GM18526 (cell line): ENCODE data around the gene LAPTM5.

Experiments used
- POLR2A ChIP-seq: IDR thresholded peaks from 3 replicates; pipeline ENCODE4 v1.6.1; 2011; ENCODE audit not compliant: insufficient read length; ENCODE audit errors: extremely low read depth

Gene LAPTM5

DNA sequence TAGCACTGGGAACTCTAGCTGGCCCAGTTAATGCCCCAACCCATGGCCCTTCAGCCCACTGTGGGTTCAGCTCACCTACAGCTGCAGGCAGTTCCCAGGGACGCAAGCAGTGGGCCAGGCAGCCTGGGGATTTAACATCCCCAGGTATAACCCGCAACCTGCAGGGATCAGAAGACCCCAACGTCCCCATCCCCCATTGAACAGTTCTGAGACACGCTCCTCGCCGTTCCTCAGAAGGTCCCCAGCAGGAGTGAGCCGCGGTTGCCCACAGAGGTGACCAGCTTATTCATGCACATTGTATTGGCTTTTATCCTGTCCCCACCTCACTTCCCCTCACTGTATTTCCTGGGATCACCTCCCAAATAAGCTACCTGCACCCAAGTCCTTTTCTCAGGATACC, 29.2 kb downstream of the LAPTM5 start:
- no peak for TF ChIP-seq POLR2A

GRCh38 chr1:30727824-30728223, 29.8 kb downstream of the LAPTM5 start:
- no peak for TF ChIP-seq POLR2A

DNA sequence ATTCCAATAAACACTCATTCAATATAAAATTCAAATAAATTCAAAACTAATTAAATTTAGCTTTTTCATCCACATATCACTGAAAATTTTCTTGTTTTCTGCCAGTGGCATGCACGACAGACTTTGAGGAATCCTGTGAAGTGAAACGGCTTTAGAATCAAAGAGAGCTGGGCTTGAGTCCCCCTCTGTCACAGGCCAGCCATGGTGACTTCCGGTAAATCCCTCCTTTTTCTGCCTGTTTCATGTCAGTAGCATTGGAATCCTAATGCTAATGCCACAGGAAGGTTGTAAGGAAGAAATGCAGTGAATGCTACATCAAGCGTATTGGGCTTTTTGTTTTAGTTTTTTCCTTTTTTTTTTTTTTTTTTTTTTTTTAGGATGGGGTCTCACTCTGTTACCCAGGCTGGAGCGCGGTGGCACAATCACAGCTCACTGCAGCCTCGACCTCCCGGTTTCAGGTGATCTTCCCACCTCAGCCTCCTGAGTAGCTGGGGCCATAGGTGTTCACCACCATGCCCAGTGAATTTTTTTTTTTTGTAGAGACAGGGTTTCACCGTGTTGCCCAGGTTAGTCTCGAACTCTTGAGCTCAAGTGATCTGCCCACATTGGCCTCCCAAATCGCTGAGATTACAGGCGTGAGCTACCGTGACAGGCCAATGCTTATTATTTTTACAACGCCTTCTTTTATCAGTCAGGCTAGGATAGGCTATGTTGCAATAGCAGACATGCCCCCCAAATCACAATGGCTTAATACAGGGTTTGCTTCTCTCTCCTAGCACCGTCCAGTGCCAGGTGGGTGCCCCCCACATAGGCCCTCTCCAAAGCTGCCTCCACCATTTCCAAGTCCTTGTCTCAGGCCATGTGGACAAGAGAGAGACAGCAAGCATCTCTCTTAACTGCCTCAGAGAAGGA, 30.5 kb downstream of the LAPTM5 start:
- no peak for TF ChIP-seq POLR2A

GRCh38 chr1:30726236-30726635, 31.3 kb downstream of the LAPTM5 start:
- TF ChIP-seq POLR2A, result no peak

GRCh38 chr1:30725450-30726095, 32.0 kb downstream of the LAPTM5 start:
- TF ChIP-seq POLR2A, result no peak

DNA sequence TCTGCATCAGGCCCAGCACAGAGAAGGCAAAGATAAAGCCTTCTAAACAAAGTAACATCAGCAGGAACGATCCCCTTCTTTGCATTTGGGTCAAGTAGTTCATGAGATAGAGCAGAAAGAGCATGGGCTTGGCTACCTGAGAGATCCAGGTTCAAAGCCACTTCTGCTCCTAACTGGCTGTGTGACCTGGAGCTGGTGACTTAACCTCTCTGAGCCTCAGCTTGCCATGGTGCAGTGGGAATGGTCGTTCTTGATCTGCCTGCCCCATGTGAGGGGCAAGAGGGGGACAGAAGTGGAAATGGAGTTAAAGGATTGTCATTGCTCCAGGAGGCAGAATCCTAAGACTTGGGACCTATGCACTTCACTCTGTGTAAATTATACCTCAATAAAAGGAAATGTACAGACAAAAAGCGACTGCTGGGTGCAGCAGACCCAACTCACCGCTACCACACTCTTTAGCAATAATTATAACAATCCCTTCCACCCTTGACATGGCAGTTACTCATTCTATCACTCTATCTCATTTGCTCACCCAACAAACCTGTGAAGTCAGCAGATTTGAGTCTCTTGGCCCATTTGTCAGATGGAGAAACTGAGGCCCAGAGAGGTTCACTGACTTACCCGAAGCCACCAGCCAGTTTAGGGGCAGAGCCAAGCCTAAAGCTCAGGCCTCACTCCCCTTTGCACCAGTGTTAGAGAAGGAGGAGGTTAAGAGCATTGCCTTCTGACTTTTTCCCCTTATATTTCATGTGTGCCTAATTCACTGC, 32.7 kb downstream of the LAPTM5 start:
- no peak for TF ChIP-seq POLR2A

GRCh38 chr1:30724175-30724574, 33.4 kb downstream of the LAPTM5 start:
- TF ChIP-seq POLR2A, result no peak

DNA sequence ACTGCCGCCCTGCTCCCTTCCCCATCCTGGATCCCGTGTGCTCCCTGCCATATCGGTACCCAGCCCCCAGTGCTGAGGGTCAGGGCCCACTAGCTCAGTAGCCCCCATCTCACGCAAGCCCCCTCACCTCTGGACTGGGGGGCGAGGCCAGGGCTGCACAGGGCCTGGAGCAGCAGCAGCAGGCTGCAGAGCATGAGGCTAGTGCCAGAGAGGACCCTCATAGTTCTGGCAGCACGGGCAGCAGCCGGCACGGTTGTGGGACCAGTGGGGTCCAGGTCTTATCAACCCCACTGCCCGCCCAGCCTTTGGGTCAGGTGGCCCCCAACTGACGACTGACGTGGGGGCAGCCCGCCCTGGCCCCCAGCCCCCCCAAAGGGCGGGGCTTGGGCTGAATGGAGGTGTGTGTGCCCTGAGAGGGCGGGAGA, 34.2 kb downstream of the LAPTM5 start, which contains the start of gene MATN1:
TSS of gene MATN1 (minus strand) at position 255 of the 425 bp plus-strand sequence. CDS start at position 221, 34 bp downstream.
- no peak for TF ChIP-seq POLR2A

- TF ChIP-seq POLR2A, result no peak
Measured at GRCh38 chr1:30721812-30722537, 35.6 kb downstream of the LAPTM5 start.

DNA sequence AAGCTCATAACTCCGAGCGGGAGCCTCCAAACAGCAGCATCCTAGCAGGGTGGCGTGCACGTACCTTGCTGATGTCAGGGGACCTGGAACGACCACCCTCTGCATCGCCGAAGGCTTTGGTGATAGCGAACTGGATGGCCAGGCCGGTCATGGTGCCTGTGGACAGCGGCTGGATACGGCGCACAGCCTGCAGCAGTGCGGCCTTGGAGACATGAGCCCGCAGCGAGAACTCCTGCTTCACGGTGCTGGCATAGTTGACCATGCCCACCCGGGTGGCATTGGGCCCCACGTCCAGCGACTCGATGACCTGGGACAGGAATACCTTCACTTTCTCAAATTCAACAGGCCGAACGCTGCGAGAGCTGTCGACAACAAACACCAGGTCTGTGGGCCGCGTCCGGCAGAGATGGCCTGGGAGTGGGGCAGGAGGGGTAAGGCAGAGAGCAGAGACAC, 36.2 kb downstream of the LAPTM5 start:
- TF ChIP-seq POLR2A, result no peak

DNA sequence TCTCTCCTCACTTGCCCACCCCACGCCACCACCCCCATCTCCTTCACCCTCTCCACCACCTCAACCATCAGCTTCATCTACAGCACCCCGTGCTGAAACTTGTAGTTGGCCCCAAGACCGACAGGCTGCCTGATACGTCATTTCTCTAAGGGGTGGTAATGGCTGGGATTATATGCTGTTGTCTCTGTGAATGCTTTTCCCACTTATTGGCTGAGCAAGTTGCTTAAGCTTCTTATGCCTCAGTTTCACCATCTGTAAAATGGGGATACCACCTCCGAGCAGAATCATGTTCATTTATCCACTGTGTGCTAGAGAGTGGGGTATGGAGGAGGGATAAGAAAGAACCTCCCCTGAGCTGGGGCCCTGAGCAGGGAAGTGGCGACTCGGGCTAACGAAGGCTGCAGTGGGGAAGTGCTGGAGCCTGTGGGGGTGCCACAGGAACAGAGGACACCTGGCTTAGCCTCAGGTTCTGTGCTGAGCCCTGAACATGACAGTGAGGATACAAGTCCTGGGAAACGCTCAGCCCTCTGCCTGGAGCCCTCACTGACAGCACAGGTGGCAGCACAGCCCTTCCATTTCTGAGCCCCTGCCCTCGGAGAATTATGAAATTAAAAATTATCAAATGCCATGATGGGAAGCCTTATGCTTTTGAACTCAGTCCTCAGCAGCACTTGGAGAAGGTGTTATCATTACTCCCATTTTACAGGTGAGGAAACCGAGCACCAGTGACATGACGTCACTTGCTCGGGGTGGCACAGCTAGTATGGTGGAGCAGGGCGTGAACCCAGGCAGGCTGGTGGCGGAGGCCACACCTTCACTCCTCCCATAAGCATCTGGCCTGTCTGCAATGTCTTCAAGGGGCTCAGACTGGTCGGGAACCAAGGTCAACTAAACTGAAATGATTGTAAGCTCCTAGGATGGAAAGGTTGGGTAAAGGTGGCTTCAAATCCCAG, 37.0 kb downstream of the LAPTM5 start:
- TF ChIP-seq POLR2A, result no peak

GRCh38 chr1:30719406-30720270, 37.9 kb downstream of the LAPTM5 start:
- no peak for TF ChIP-seq POLR2A

- TF ChIP-seq POLR2A, result peak; percentile 55
Measured at GRCh38 chr1:30718636-30719405, 38.8 kb downstream of the LAPTM5 start.
